ENCODE data around the gene PAK3. TPM values are rescaled to one million over a fixed set of nuclear protein-coding genes. Genes with fewer than 3 reads are reported as not detected.

PAK3 gene
- total and polyA plus RNA-seq, 2 donors (not counting 3 experiments of a cell fraction or from before 2014, with no cell fraction given), result 0.01 to 0.15 TPM

GRCh38 chrX:111199505-111199904, 103.5 kb downstream of the PAK3 start:
- H3K9me3 ChIP-seq (replicated peaks; ENCODE audit: control insufficient read depth, insufficient read depth, low read length), result no peaks in the 10 kb centered on the region
- H3K27me3 ChIP-seq (ENCODE audit: control insufficient read depth in 2 of 2, insufficient read depth in 2 of 2, low read length in 2 of 2), result no peaks in the 10 kb centered on the region
- intact Hi-C loops (cut with micrococcal nuclease), result no loop called here
- H2AFZ ChIP-seq (ENCODE audit: low read depth, low read length), result no peak overlapping the region
- no peaks in the 10 kb centered on the region for H3K4me1 ChIP-seq (ENCODE audit: control insufficient read depth, extremely low read depth, insufficient read depth, low read length)
- H3K9me1 ChIP-seq (replicated peaks; ENCODE audit: control insufficient read depth, extremely low read depth, insufficient read depth, low read length), result no peaks in the 10 kb centered on the region
- no peak overlapping the region for H3K9ac ChIP-seq (replicated peaks; ENCODE audit: extremely low read depth, insufficient read depth, low read length)
- no peak overlapping the region for H3K4me2 ChIP-seq (ENCODE audit: insufficient read depth, low read length)
- no peak for DNase-seq (ENCODE audit: low read depth, low spot score)
- dilution Hi-C loops (cut with MboI; ENCODE audit: extremely low pct_ligation_motif_present, low sequenced_read_pairs), result no loop called here
- FAIRE-seq, result no peak
- no peak overlapping the region for H3K4me3 ChIP-seq (replicated peaks in 1 of 3; ENCODE audit: insufficient read depth in 1 of 3, low read depth in 1 of 3, low read length in 3 of 3)
- BruUV-seq (replicated peaks), result no TSS peak
- ChIA-PET CTCF (no interaction called here), POLR2A (no interaction called here)
- no peak overlapping the region for H3K27ac ChIP-seq (ENCODE audit: insufficient read depth, low read depth, low read length)
- no peaks in the 10 kb centered on the region for H4K20me1 ChIP-seq (replicated peaks; ENCODE audit: control insufficient read depth, extremely low read depth, insufficient read depth, low read length)
- H3K79me2 ChIP-seq (ENCODE audit: control insufficient read depth, insufficient read depth, low read length), result no peaks in the 10 kb centered on the region
- H3K36me3 ChIP-seq (ENCODE audit: control insufficient read depth in 2 of 2, extremely low read depth in 1 of 2, insufficient read depth in 2 of 2, low read length in 2 of 2), result no peaks in the 10 kb centered on the region
- no peak for TF ChIP-seq POLR2A (IDR thresholded peaks at IDR 0.05; ENCODE audit: low read depth, low read length)
- no peak for TF ChIP-seq GATA2 (IDR thresholded peaks at IDR 0.05; ENCODE audit: insufficient read depth, insufficient read length, low read depth, low read length)
- no peak for TF ChIP-seq JUN (IDR thresholded peaks at IDR 0.05; ENCODE audit: borderline replicate concordance, insufficient read depth, insufficient read length, low read depth)
- TF ChIP-seq MYC (IDR thresholded peaks at IDR 0.05; ENCODE audit: low read depth, low read length), result no peak
- TF ChIP-seq POLR2AphosphoS5 (IDR thresholded peaks at IDR 0.05; ENCODE audit: insufficient read depth, low read depth, low read length), result no peak
- no peak for TF ChIP-seq FOS (IDR thresholded peaks at IDR 0.05; ENCODE audit: borderline replicate concordance, insufficient read depth, low read length)
- no peak for TF ChIP-seq CTCF (IDR thresholded peaks at IDR 0.05; ENCODE audit: extremely low read depth in 1 of 2, insufficient read depth in 1 of 2, low read depth in 1 of 2, low read length in 2 of 2)
- TF ChIP-seq MAX (IDR thresholded peaks at IDR 0.05; ENCODE audit: insufficient read depth, insufficient read length), result no peak
- no peak for TF ChIP-seq EZH2 (IDR thresholded peaks at IDR 0.05; ENCODE audit: borderline replicate concordance, low read depth, low read length, severe bottlenecking)
